ENCODE measurements around the gene ETV6.

ETV6 gene

GRCh38 chr12:11916113-11916512 is 266.6 kb downstream of the ETV6 start:
- TF ChIP-seq POLR2A (IDR thresholded peaks at IDR 0.05; ENCODE audit: low read length): no peak
- no peak for TF ChIP-seq GATA1 (IDR thresholded peaks at IDR 0.05; ENCODE audit: low read depth, low read length)
- DNase-seq: no peak

GRCh38 chr12:11916771-11917170 is 267.3 kb downstream of the ETV6 start:
- TF ChIP-seq GATA1 (IDR thresholded peaks at IDR 0.05; ENCODE audit: low read depth, low read length) (no peak), POLR2A (IDR thresholded peaks at IDR 0.05; ENCODE audit: low read length) (no peak)
- no peak for DNase-seq

GRCh38 chr12:11917501-11917900 is 268.0 kb downstream of the ETV6 start:
- DNase-seq: no peak
- TF ChIP-seq POLR2A (IDR thresholded peaks at IDR 0.05; ENCODE audit: low read length): no peak
- no peak for TF ChIP-seq GATA1 (IDR thresholded peaks at IDR 0.05; ENCODE audit: low read depth, low read length)

GRCh38 chr12:11920231-11920630 is 270.8 kb downstream of the ETV6 start:
- TF ChIP-seq GATA1 (IDR thresholded peaks at IDR 0.05; ENCODE audit: low read depth, low read length): no peak
- no peak for TF ChIP-seq POLR2A (IDR thresholded peaks at IDR 0.05; ENCODE audit: low read length)
- DNase-seq: no peak

GRCh38 chr12:11922361-11922760 is 272.9 kb downstream of the ETV6 start:
- no peak for DNase-seq
- TF ChIP-seq GATA1 (IDR thresholded peaks at IDR 0.05; ENCODE audit: low read depth, low read length): no peak
- TF ChIP-seq POLR2A (IDR thresholded peaks at IDR 0.05; ENCODE audit: low read length): no peak

GRCh38 chr12:11923067-11923466 is 273.6 kb downstream of the ETV6 start:
- no peak for TF ChIP-seq POLR2A (IDR thresholded peaks at IDR 0.05; ENCODE audit: low read length)
- TF ChIP-seq GATA1 (IDR thresholded peaks at IDR 0.05; ENCODE audit: low read depth, low read length): no peak
- DNase-seq: no peak

- DNase-seq: no peak
- TF ChIP-seq GATA1 (IDR thresholded peaks at IDR 0.05; ENCODE audit: low read depth, low read length): no peak
- TF ChIP-seq POLR2A (IDR thresholded peaks at IDR 0.05; ENCODE audit: low read length): no peak
These were observed 277.9 kb downstream of the ETV6 start for GRCh38 chr12:11927286-11927935.

GRCh38 chr12:11929714-11930113 is 280.2 kb downstream of the ETV6 start:
- TF ChIP-seq POLR2A (IDR thresholded peaks at IDR 0.05; ENCODE audit: low read length) (no peak), GATA1 (IDR thresholded peaks at IDR 0.05; ENCODE audit: low read depth, low read length) (no peak)
- no peak for DNase-seq

GRCh38 chr12:11939223-11939622 is 289.7 kb downstream of the ETV6 start:
- no peak for TF ChIP-seq POLR2A (IDR thresholded peaks at IDR 0.05; ENCODE audit: low read length)
- TF ChIP-seq GATA1 (IDR thresholded peaks at IDR 0.05; ENCODE audit: low read depth, low read length): no peak
- no peak for DNase-seq

GRCh38 chr12:11941606-11942337 is 292.3 kb downstream of the ETV6 start:
- TF ChIP-seq GATA1 (IDR thresholded peaks at IDR 0.05; ENCODE audit: low read depth, low read length): no peak
- no peak for TF ChIP-seq POLR2A (IDR thresholded peaks at IDR 0.05; ENCODE audit: low read length)
- no peak for DNase-seq

GRCh38 chr12:11943919-11944700 is 294.6 kb downstream of the ETV6 start:
- DNase-seq: no peak
- TF ChIP-seq GATA1 (IDR thresholded peaks at IDR 0.05; ENCODE audit: low read depth, low read length) (no peak), POLR2A (IDR thresholded peaks at IDR 0.05; ENCODE audit: low read length) (no peak)

All from erythroblast (primary cell).